T-helper 1 cell treated with Interleukin-12 subunit alpha and Interleukin-12 subunit beta and Interleukin-4 antibody, amounts not matched to agents 30 μg/mL and 1 μg/mL, for 36 hours (primary cell): ENCODE data around the gene MRPL45.

Source experiments
- H3K27ac Mint-ChIP-seq: one replicate; pipeline ENCODE4 v1.8.0; 2021; ENCODE audit warnings: mild to moderate bottlenecking, mixed read lengths
- H3K27me3 Mint-ChIP-seq: one replicate; pipeline ENCODE4 v1.8.0; 2021; ENCODE audit warnings: low read depth, mixed read lengths
- H3K36me3 Mint-ChIP-seq: one replicate; pipeline ENCODE4 v1.8.0; 2021; ENCODE audit warnings: low read depth, mixed read lengths
- H3K4me1 Mint-ChIP-seq: one replicate; pipeline ENCODE4 v1.8.0; 2021; ENCODE audit warnings: low read depth, mixed read lengths
- H3K4me3 Mint-ChIP-seq: one replicate; pipeline ENCODE4 v1.8.0; 2021; ENCODE audit warnings: mild to moderate bottlenecking, moderate library complexity, mixed read lengths
- H3K9me3 Mint-ChIP-seq: one replicate; pipeline ENCODE4 v1.8.0; 2021; ENCODE audit warnings: mixed read lengths

The MRPL45 gene

DNA sequence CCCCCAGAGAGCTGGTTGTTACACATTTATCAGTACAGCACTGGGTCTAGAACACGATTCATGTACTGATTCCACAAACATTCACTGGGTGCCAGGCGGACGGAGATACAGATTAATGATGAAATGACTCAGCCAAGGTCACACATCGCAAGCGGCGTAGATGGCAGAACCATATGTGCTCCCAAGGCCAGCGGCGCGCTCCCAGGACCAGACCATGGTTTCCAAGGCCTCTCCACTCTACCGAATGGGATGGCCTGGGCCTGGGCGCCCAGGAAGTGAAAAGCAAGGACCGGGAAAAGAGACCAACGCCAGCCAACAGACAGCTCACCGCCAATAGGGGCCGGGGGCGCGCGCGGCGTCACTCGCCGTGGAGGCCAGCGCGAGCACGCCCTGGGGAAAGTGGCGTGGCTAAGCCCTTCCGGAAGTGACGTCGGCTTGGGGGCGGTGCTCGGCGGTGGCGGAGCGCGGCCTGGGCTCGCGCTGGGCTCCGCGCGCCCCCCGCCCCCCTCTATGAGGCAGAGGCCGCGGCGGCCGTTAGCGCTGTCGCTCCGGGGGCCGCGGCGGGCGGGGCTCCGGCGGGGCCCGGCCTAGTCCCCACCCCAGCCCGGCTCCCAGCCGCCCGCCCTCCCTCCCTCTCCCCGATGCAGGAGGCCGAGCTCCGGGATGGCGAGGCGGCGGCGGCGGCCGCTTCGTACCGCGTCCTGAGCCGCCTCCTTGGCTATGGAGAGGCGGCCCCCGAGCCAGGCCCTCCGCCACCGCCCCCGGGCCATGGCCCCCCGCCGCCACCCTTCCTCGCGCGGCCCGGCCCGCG, 54.6 kb downstream of the MRPL45 start, which contains the start of gene SOCS7:
Gene SOCS7 (plus strand): TSS at position 433 of the 811 bp plus-strand sequence. CDS start 209 bp downstream, at position 642.
- H3K9me3 Mint-ChIP-seq: no peaks in the 10 kb centered on the region
- H3K27ac Mint-ChIP-seq: peak within 1 kb of the TSS; percentile 95
- H3K27me3 Mint-ChIP-seq: no peaks in the 10 kb centered on the region
- H3K36me3 Mint-ChIP-seq: peaks cover 2% of the 10 kb centered on the region
- peak within 1 kb of the TSS; percentile 93 for H3K4me3 Mint-ChIP-seq
- peaks cover 33% of the 10 kb centered on the region for H3K4me1 Mint-ChIP-seq

DNA sequence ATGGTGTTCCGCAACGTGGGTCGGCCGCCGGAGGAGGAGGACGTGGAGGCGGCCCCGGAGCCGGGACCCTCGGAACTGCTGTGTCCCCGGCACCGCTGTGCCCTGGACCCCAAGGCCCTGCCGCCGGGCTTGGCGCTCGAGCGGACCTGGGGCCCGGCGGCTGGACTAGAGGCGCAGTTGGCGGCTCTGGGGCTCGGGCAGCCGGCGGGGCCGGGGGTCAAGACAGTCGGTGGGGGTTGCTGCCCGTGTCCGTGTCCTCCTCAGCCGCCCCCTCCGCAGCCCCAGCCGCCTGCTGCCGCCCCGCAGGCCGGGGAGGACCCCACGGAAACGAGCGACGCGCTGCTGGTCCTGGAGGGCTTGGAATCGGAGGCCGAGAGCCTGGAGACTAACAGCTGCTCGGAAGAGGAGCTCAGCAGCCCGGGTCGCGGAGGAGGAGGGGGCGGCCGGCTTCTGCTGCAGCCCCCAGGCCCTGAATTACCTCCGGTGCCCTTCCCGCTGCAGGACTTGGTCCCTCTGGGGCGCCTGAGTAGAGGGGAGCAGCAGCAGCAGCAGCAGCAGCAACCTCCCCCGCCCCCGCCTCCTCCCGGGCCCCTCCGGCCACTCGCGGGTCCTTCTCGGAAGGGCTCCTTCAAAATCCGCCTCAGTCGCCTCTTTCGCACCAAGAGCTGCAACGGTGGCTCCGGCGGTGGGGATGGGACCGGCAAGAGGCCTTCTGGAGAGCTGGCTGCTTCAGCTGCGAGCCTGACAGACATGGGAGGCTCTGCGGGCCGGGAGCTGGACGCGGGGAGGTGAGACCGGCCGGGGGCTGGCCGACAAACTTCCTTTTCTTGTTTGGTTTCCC, 55.5 kb downstream of the MRPL45 start:
- Mint-ChIP-seq H3K4me1 (peaks cover 39% of the 10 kb centered on the region), H3K27ac (peak overlapping the region; percentile 13), H3K27me3 (no peaks in the 10 kb centered on the region), H3K9me3 (no peaks in the 10 kb centered on the region), H3K4me3 (peak overlapping the region; percentile 68), H3K36me3 (peaks cover 6% of the 10 kb centered on the region)

DNA sequence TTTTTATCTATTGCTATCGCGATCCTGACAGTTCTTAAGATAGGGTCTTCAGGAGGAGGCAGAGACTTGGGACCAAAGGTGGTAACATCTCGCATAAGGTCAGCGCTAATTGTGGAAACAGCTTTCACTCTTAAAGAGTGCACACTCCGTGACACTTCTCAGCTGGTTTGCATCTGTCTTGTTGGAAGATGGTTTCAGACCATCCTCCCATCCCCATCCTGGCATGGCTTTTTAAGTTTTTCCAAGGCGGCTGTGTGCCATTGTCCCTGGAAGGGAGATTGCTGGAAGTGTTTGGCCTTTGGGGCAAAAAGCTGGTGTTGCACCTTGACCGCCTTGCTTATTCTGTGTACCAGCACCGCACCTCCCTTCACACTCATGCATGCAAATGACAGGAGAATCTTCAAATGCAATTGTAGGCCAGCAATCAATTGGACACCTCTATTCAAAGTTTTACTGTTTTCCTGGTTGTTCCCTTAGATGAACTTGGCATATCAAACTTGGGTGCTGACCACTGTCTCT, 56.2 kb downstream of the MRPL45 start:
- H3K9me3 Mint-ChIP-seq: no peaks in the 10 kb centered on the region
- H3K4me1 Mint-ChIP-seq: peaks cover 41% of the 10 kb centered on the region
- H3K36me3 Mint-ChIP-seq: peaks cover 6% of the 10 kb centered on the region
- H3K4me3 Mint-ChIP-seq: peak overlapping the region; percentile 68
- H3K27me3 Mint-ChIP-seq: no peaks in the 10 kb centered on the region
- H3K27ac Mint-ChIP-seq: peak overlapping the region; percentile 37

DNA sequence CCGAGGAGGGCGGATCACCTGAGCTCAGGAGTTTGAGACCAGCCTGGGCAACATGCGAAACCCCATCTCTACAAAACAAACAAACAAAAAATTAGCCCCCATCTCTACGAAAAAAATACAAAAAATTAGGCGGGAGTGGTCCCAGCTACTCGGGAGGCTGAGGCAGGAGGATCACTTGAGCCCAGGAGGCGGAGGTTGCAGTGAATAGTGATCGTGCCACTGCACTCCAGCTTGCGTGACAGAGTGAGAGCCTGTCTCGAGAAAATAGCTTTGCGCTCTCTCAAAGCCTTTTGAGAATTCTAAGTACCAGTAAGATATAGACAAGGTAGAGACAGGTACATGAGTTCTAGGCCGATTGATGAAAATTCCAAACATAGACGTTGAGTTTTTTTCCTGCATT, 56.7 kb downstream of the MRPL45 start:
- peak overlapping the region; percentile 68 for H3K4me3 Mint-ChIP-seq
- no peaks in the 10 kb centered on the region for H3K27me3 Mint-ChIP-seq
- no peak overlapping the region for H3K27ac Mint-ChIP-seq
- no peaks in the 10 kb centered on the region for H3K9me3 Mint-ChIP-seq
- peaks cover 41% of the 10 kb centered on the region for H3K4me1 Mint-ChIP-seq
- peaks cover 6% of the 10 kb centered on the region for H3K36me3 Mint-ChIP-seq

DNA sequence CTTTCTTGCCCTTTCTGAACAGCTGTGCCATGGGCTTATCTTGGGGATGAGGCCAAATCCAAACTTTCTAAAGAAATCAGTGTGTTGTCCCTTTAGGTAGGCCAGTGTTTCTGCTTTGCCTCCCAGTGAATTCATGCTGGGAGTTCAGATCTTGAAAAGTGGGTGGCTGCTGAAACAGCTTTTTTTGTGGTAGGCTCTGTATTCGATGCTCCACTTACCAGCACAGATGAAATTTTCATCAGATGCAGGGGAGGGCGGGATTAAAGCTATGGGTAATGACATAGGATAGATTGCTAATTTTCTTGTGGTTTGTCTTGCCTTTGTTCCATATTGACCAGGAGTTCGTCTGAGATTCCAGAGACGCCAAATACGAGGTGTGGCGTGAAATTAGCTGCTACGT, 57.5 kb downstream of the MRPL45 start:
- Mint-ChIP-seq H3K4me1 (peaks cover 37% of the 10 kb centered on the region), H3K27ac (no peak overlapping the region), H3K9me3 (no peaks in the 10 kb centered on the region), H3K4me3 (no peak overlapping the region), H3K36me3 (peaks cover 6% of the 10 kb centered on the region), H3K27me3 (no peaks in the 10 kb centered on the region)

DNA sequence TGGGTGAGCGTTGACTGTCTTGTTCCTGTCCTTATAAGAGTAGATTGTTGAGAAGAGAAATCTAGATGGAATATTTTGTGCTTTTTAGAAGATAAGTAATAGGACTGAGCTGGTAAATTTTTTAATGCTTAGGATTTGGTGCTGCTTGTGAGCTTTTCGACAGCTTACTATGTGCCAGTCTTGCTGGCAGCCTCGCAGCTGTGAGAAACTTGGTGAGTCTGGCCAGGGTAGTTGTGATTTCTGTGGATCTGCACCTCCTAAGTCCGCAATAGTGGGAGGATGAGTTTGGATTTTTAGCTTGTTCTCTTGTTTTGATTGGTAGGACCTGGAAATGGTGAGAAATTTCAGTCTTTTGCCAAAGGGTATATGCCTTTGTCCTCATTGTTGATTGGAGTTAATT, 58.3 kb downstream of the MRPL45 start:
- H3K27ac Mint-ChIP-seq: no peak overlapping the region
- no peaks in the 10 kb centered on the region for H3K27me3 Mint-ChIP-seq

DNA sequence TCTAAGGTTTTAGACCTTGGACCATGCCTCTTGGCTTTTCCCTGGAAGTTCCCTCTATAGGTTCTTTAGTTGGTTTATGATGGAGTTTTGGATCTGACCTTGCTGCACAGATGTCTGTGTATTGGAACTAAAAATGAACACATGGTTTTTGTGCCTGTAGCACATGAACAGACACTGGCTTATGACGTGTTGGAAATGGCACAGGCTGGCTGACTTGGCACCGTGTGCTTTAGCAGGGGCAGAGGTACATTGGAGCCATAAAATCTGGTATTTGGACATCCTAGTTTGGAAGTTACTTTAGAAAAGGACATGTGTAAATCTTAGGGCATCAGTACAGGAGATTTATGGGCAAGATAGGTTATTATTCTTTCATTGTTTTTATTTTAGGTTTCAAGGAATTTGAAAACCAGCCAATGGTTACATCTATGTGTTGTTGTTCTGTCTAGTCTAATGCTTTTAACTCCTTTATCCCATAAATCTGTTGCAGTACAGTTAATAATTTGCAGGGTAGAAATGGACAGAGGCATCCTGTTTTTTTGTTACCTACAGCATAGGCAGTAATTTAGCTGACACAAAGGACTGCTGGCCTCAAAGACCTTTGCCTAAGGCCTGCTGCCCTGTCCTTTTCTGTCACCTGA, 60.6 kb downstream of the MRPL45 start:
- Mint-ChIP-seq H3K9me3 (no peaks in the 10 kb centered on the region), H3K36me3 (peaks cover 6% of the 10 kb centered on the region), H3K4me1 (peaks cover 31% of the 10 kb centered on the region), H3K4me3 (no peak overlapping the region), H3K27ac (no peak overlapping the region), H3K27me3 (no peaks in the 10 kb centered on the region)

More for the DNA sequence above, 58.3 kb downstream of the MRPL45 start:
- peaks cover 37% of the 10 kb centered on the region for H3K4me1 Mint-ChIP-seq
- H3K4me3 Mint-ChIP-seq: peak overlapping the region; percentile 12
- H3K9me3 Mint-ChIP-seq: no peaks in the 10 kb centered on the region
- peaks cover 6% of the 10 kb centered on the region for H3K36me3 Mint-ChIP-seq

DNA sequence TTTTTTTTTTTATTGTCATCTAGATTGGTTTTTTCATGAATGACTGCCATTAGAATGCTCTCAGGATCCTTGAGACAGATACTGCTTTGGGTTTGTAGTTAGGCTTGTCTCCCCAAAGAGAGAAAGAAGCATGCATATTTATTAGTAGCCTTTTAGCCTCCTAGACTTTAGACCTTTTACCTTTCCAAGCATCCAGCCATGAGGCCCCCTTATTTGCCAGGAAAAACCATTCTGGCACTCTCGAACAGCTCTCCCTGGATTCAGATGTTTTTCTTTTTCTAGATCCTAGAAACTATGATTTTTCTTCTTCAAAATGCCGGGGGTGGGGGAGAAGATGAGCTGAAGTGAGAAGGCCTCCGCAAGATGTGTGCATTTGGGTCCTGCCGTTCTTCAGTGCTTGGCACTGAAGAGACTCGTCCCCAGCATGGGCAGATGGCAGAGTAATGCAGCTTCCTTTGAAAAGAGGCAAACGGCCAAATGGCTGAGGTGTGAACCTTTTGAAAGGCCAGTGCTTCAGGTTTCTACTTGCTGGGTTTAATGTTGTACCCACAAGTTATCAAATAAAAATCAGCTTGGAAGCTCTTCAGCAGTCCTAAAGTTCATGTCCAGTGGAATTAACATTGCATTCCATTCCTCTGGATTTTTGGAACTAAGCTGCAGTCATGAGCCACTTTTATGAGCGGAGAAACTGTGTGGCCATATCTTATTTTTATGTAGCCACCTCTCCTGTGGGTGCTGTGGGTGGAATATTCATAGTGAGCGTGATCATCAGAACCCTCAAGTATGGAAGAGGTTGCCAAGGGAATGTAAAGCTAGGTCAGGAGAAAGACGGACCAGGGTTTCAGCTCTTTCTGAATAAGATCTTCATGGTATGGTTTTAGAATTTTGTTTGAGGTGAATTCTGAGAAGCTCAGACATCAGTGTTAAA, 61.9 kb downstream of the MRPL45 start:
- Mint-ChIP-seq H3K9me3 (no peaks in the 10 kb centered on the region), H3K27ac (no peak overlapping the region), H3K36me3 (peaks cover 6% of the 10 kb centered on the region), H3K27me3 (no peaks in the 10 kb centered on the region), H3K4me3 (no peak overlapping the region), H3K4me1 (peaks cover 23% of the 10 kb centered on the region)

DNA sequence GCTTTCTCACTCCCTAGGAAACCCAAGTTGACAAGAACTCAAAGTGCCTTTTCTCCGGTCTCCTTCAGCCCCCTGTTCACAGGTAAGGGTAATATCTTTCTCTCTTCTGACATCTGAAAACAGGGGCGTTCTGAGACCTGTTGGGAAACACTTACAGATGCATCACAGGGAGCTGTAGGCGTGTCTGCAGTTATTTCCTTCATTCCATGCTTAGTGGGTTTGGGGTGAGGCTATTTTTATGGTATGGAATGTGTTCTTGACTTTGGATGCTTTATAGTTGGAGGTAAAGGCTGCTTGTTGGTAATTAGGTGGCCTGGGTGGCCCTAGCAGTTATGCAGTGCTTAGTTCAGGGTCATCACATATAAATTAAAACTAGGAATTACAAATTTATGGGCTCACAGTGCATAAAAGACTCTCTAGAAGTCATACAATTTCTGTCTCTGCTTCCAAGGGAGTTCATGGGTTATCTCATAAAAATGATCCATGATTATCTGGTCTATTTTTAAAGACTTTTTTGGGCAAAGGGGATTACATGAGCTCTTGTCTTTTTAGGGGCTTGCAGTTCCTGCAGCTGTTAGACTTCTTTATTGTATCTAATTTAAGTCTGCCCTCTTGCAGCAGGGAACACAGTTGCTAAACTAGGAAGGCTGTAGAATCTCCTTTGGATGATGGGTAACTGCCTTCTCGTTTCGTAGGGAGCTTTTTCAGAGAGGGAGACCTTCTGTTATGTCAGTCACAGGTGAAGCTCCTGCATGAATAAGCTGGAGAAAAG, 64.9 kb downstream of the MRPL45 start:
- no peak overlapping the region for H3K4me3 Mint-ChIP-seq

DNA sequence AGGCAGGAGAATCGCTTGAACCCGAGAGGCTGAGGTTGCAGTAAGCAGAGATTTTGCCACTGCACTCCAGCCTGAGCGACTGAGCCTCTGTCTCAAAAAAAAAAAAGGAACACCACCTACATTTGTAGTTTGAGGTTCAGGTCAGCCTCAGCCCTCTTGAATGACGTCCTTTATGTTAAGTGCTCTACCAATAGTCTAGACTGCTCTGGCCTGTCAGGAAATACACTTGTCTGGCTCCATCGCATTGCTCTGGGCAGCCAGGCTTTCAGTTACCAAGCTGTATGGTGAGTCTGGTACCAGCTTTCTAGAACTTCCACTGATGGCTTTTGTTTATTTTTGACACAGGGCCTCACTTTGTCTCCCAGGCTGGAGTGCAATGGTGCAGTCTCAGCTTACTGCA, 66.0 kb downstream of the MRPL45 start:
- Mint-ChIP-seq H3K4me3 (no peak overlapping the region), H3K4me1 (no peaks in the 10 kb centered on the region), H3K9me3 (no peaks in the 10 kb centered on the region), H3K27me3 (no peaks in the 10 kb centered on the region), H3K36me3 (peaks cover 4% of the 10 kb centered on the region), H3K27ac (no peak overlapping the region)

More for the DNA sequence above, 64.9 kb downstream of the MRPL45 start:
- Mint-ChIP-seq H3K27ac (no peak overlapping the region), H3K4me1 (peaks cover 5% of the 10 kb centered on the region), H3K9me3 (no peaks in the 10 kb centered on the region), H3K27me3 (no peaks in the 10 kb centered on the region), H3K36me3 (peaks cover 3% of the 10 kb centered on the region)

DNA sequence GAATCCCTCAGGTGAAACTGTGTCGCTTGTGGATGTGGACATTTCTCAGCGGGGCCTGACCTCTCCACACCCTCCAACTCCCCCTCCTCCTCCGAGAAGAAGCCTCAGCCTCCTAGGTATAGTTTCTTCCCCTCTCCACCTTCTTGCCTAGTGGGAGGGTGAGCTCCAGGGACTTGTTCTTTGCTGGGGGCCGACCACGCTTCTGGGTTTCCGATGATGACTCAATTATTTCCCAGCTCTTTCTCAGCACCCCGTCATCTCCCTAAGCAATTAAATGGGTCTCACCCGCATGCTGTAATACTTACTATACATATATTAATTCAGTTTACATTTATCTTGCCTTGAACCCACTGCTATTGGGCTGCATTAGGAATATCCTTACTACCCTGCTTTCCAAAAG, 67.8 kb downstream of the MRPL45 start:
- no peak overlapping the region for H3K27ac Mint-ChIP-seq
- H3K9me3 Mint-ChIP-seq: no peaks in the 10 kb centered on the region
- H3K27me3 Mint-ChIP-seq: no peaks in the 10 kb centered on the region
- peaks cover 3% of the 10 kb centered on the region for H3K4me1 Mint-ChIP-seq
- peaks cover 11% of the 10 kb centered on the region for H3K36me3 Mint-ChIP-seq
- H3K4me3 Mint-ChIP-seq: no peak overlapping the region

DNA sequence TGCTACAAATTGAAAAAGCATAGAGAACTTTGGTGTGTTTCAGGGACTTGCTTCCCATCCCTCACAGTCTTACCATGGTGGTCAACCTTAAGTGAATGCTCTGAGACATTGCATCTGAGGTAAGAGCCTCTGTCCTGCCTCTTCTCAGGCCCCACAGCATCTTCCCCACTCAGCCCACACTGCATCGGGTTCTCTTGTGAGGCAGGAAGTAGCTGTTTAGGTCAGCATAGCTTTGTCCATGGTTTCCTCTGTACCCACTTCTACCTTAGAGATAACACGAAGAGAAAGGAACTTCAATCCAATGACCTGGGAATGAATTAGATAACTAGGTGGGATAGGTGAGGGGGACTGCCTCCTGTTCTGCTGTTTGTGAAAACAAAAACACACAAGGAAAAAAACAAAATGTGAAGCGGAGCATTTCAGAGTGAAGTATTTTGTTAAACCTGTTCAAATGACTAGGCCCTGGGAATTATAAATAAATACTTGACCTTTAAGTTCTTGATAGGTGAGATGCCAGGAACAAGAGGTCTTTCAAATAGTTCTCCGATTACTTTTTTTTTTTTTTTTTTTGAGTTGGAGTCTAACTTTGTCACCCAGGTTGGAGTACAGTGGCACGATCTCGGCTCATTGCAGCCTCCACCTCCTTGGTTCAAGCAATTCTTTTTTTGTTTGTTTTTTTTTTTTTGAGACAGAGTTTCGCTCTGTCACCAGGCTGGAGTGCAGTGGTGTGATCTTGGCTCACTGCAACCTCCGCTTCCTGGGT, 72.3 kb downstream of the MRPL45 start:
- Mint-ChIP-seq H3K4me1 (peaks cover 4% of the 10 kb centered on the region), H3K36me3 (peaks cover 21% of the 10 kb centered on the region), H3K27ac (no peak overlapping the region)

More for the DNA sequence above, 72.3 kb downstream of the MRPL45 start:
- H3K4me3 Mint-ChIP-seq: no peak overlapping the region
- no peaks in the 10 kb centered on the region for H3K27me3 Mint-ChIP-seq
- H3K9me3 Mint-ChIP-seq: no peaks in the 10 kb centered on the region
